ENCODE measurements around the gene DTX3. TPM values are rescaled to one million over a fixed set of nuclear protein-coding genes. Genes with fewer than 3 reads are reported as not detected.

Gene DTX3
- total and polyA plus RNA-seq, 12 donors: 16.9 to 58.2 (median 22.2) TPM

Other genes starting within 250 kb of the DTX3 start
- 100 to 1,000 TPM in 1 of 10 donors, 10 to 100 TPM in 9; 43.7 to 107 (median 82.9) TPM for gene R3HDM2, start 173.8 kb upstream of the DTX3 start, total RNA-seq
- gene R3HDM2, start 173.8 kb upstream of the DTX3 start, polyA plus RNA-seq: 10 to 100 TPM; 15.5 to 17.6 TPM
- gene INHBC, start 170.0 kb upstream of the DTX3 start, total RNA-seq: under 1 TPM in 1 of 10 donors, not detected in 9; 0.13 TPM
- gene INHBC, start 170.0 kb upstream of the DTX3 start, polyA plus RNA-seq: under 1 TPM in 1 of 2 donors, not detected in 1; 0.03 TPM
- 1 to 10 TPM in 3 of 10 donors, under 1 TPM in 3, not detected in 4; 0.09 to 1.2 (median 0.71) TPM for gene INHBE, start 149.5 kb upstream of the DTX3 start, total RNA-seq
- gene INHBE, start 149.5 kb upstream of the DTX3 start, polyA plus RNA-seq: under 1 TPM in 1 of 2 donors, not detected in 1; 0.01 TPM
- 1 to 10 TPM in 2 of 10 donors, under 1 TPM in 8; 0.12 to 1.2 (median 0.63) TPM for gene GLI1, start 145.0 kb upstream of the DTX3 start, total RNA-seq
- gene GLI1, start 145.0 kb upstream of the DTX3 start, polyA plus RNA-seq: under 1 TPM; 0.15 to 0.45 TPM
- gene ARHGAP9, start 125.0 kb upstream of the DTX3 start, total RNA-seq: 10 to 100 TPM in 2 of 10 donors, 1 to 10 TPM in 7, under 1 TPM in 1; 0.83 to 17.7 (median 3.8) TPM
- 1 to 10 TPM; 1.8 to 6.7 TPM for gene ARHGAP9, start 125.0 kb upstream of the DTX3 start, polyA plus RNA-seq
- gene MARS1, start 116.8 kb upstream of the DTX3 start, total RNA-seq: 100 to 1,000 TPM in 1 of 10 donors, 10 to 100 TPM in 9; 56.7 to 105 (median 72.5) TPM
- 100 to 1,000 TPM in 1 of 2 donors, 10 to 100 TPM in 1; 94.7 to 108 TPM for gene MARS1, start 116.8 kb upstream of the DTX3 start, polyA plus RNA-seq
- gene DDIT3, start 84.3 kb upstream of the DTX3 start, total RNA-seq: 10 to 100 TPM; 11.2 to 34.1 (median 22.0) TPM
- 100 to 1,000 TPM in 1 of 2 donors, 10 to 100 TPM in 1; 65.2 to 106 TPM for gene DDIT3, start 84.3 kb upstream of the DTX3 start, polyA plus RNA-seq
- gene MBD6, start 82.0 kb upstream of the DTX3 start, total RNA-seq: 10 to 100 TPM; 22.8 to 46.9 (median 33.5) TPM
- 10 to 100 TPM in 1 of 2 donors, 1 to 10 TPM in 1; 8.8 to 35.4 TPM for gene MBD6, start 82.0 kb upstream of the DTX3 start, polyA plus RNA-seq
- gene DCTN2, start 57.6 kb upstream of the DTX3 start, total RNA-seq: 100 to 1,000 TPM in 5 of 10 donors, 10 to 100 TPM in 5; 82.9 to 116 (median 101) TPM
- 100 to 1,000 TPM in 1 of 2 donors, 10 to 100 TPM in 1; 45.9 to 174 TPM for gene DCTN2, start 57.6 kb upstream of the DTX3 start, polyA plus RNA-seq
- under 1 TPM in 5 of 10 donors, not detected in 5; 0.05 to 0.29 (median 0.07) TPM for gene KIF5A, start 54.8 kb upstream of the DTX3 start, total RNA-seq
- gene KIF5A, start 54.8 kb upstream of the DTX3 start, polyA plus RNA-seq: under 1 TPM; 0.06 to 0.07 TPM
- 10 to 100 TPM in 9 of 10 donors, 1 to 10 TPM in 1; 9.6 to 17.2 (median 14.7) TPM for gene PIP4K2C, start 13.6 kb upstream of the DTX3 start, total RNA-seq
- 10 to 100 TPM in 1 of 2 donors, 1 to 10 TPM in 1; 5.8 to 13.6 TPM for gene PIP4K2C, start 13.6 kb upstream of the DTX3 start, polyA plus RNA-seq
- 10 to 100 TPM in 3 of 10 donors, 1 to 10 TPM in 7; 5.0 to 17.6 (median 7.5) TPM for gene ARHGEF25, start 6.6 kb downstream of the DTX3 start, total RNA-seq
- 10 to 100 TPM; 13.1 to 49.2 TPM for gene ARHGEF25, start 6.6 kb downstream of the DTX3 start, polyA plus RNA-seq
- gene B4GALNT1, start 28.4 kb downstream of the DTX3 start, total RNA-seq: 1 to 10 TPM; 2.0 to 9.3 (median 5.5) TPM
- gene B4GALNT1, start 28.4 kb downstream of the DTX3 start, polyA plus RNA-seq: 1 to 10 TPM; 2.4 to 5.3 TPM
- gene OS9, start 89.3 kb downstream of the DTX3 start, total RNA-seq: 100 to 1,000 TPM in 7 of 10 donors, 10 to 100 TPM in 3; 84.9 to 181 (median 113) TPM
- 100 to 1,000 TPM in 1 of 2 donors, 10 to 100 TPM in 1; 96.9 to 173 TPM for gene OS9, start 89.3 kb downstream of the DTX3 start, polyA plus RNA-seq
- gene AGAP2, start 133.9 kb downstream of the DTX3 start, total RNA-seq: 10 to 100 TPM in 2 of 10 donors, 1 to 10 TPM in 8; 3.4 to 13.1 (median 6.6) TPM
- gene AGAP2, start 133.9 kb downstream of the DTX3 start, polyA plus RNA-seq: 10 to 100 TPM in 1 of 2 donors, 1 to 10 TPM in 1; 5.3 to 17.3 TPM
- gene TSPAN31, start 140.2 kb downstream of the DTX3 start, total RNA-seq: 10 to 100 TPM; 21.1 to 37.4 (median 26.9) TPM
- 10 to 100 TPM; 29.8 to 36.6 TPM for gene TSPAN31, start 140.2 kb downstream of the DTX3 start, polyA plus RNA-seq
- 10 to 100 TPM; 37.0 to 74.0 (median 52.0) TPM for gene CDK4, start 147.5 kb downstream of the DTX3 start, total RNA-seq
- gene CDK4, start 147.5 kb downstream of the DTX3 start, polyA plus RNA-seq: 10 to 100 TPM; 21.7 to 61.7 TPM
- gene MARCHF9, start 150.3 kb downstream of the DTX3 start, total RNA-seq: 10 to 100 TPM; 11.2 to 15.0 (median 13.3) TPM
- gene MARCHF9, start 150.3 kb downstream of the DTX3 start, polyA plus RNA-seq: 10 to 100 TPM; 14.5 to 20.7 TPM
- gene CYP27B1, start 162.3 kb downstream of the DTX3 start, total RNA-seq: under 1 TPM in 2 of 10 donors, not detected in 8; 0.81 to 0.95 TPM
- under 1 TPM in 1 of 2 donors, not detected in 1; 0.14 TPM for gene CYP27B1, start 162.3 kb downstream of the DTX3 start, polyA plus RNA-seq
- gene METTL1, start 167.3 kb downstream of the DTX3 start, total RNA-seq: 10 to 100 TPM in 2 of 10 donors, 1 to 10 TPM in 8; 5.6 to 15.0 (median 7.9) TPM
- gene METTL1, start 167.3 kb downstream of the DTX3 start, polyA plus RNA-seq: 10 to 100 TPM; 10.9 to 29.4 TPM
- gene EEF1AKMT3, start 167.8 kb downstream of the DTX3 start, total RNA-seq: 1 to 10 TPM; 1.1 to 2.6 (median 1.6) TPM
- 1 to 10 TPM; 1.1 to 1.2 TPM for gene EEF1AKMT3, start 167.8 kb downstream of the DTX3 start, polyA plus RNA-seq
- 10 to 100 TPM; 41.2 to 70.6 (median 52.6) TPM for gene TSFM, start 178.0 kb downstream of the DTX3 start, total RNA-seq
- gene TSFM, start 178.0 kb downstream of the DTX3 start, polyA plus RNA-seq: 10 to 100 TPM; 22.9 to 58.0 TPM
- gene AVIL, start 213.9 kb downstream of the DTX3 start, total RNA-seq: 1 to 10 TPM in 9 of 10 donors, under 1 TPM in 1; 1.00 to 2.9 (median 1.7) TPM
- 1 to 10 TPM; 1.3 to 8.4 TPM for gene AVIL, start 213.9 kb downstream of the DTX3 start, polyA plus RNA-seq
- gene CTDSP2, start 241.9 kb downstream of the DTX3 start, total RNA-seq: 100 to 1,000 TPM in 2 of 10 donors, 10 to 100 TPM in 8; 76.4 to 138 (median 86.3) TPM
- 10 to 100 TPM; 31.2 to 31.7 TPM for gene CTDSP2, start 241.9 kb downstream of the DTX3 start, polyA plus RNA-seq

Measured in heart right ventricle (tissue), 12 donors.